Astrocyte of the spinal cord (primary cell): ENCODE data around the gene PTBP3.

Experiments
- DNase-seq: peaks from one replicate; pipeline ENCODE4 v3.0.0; 2011; ENCODE audit warnings: low read depth, low spot score
- H3K4me3 ChIP-seq: 2 replicates; pipeline ENCODE4 v1.5.1; 2011; ENCODE audit warnings: low read depth, mild to moderate bottlenecking, low read length, moderate library complexity
- CTCF ChIP-seq: IDR thresholded peaks from 2 replicates; pipeline ENCODE4 v1.5.1; 2012; ENCODE audit warnings: low read depth, mild to moderate bottlenecking, low read length, inconsistent platforms
- in situ Hi-C: cut with HindIII; loops from 2 replicates; pipeline ENCODE4 v1.10.0; 2017; ENCODE audit warnings: low sequenced_read_pairs

Gene PTBP3

GRCh38 chr9:112247090-112247489 lies 86.3 kb downstream of the PTBP3 start:
- no peak for TF ChIP-seq CTCF
- DNase-seq: no peak
- H3K4me3 ChIP-seq: no peak overlapping the region
- in situ Hi-C loops: no loop called here

- no peak for TF ChIP-seq CTCF
- no peak for DNase-seq
- no peak overlapping the region for H3K4me3 ChIP-seq
- in situ Hi-C loops: no loop called here
Observed at GRCh38 chr9:112245126-112245525, 88.3 kb downstream of the PTBP3 start.

- H3K4me3 ChIP-seq: no peak overlapping the region
- no peak for DNase-seq
- in situ Hi-C loops: no loop called here
- no peak for TF ChIP-seq CTCF
Observed at GRCh38 chr9:112242147-112242804, 91.1 kb downstream of the PTBP3 start.

GRCh38 chr9:112241491-112241890 lies 91.9 kb downstream of the PTBP3 start:
- no peak for TF ChIP-seq CTCF
- no peak overlapping the region for H3K4me3 ChIP-seq
- in situ Hi-C loops: no loop called here
- no peak for DNase-seq

- DNase-seq: no peak
- no peak overlapping the region for H3K4me3 ChIP-seq
- no peak for TF ChIP-seq CTCF
- in situ Hi-C loops: no loop called here
Observed at GRCh38 chr9:112239708-112240107, 93.7 kb downstream of the PTBP3 start.

GRCh38 chr9:112239284-112239683 lies 94.1 kb downstream of the PTBP3 start:
- no peak for DNase-seq
- in situ Hi-C loops: no loop called here
- TF ChIP-seq CTCF: no peak
- H3K4me3 ChIP-seq: no peak overlapping the region
